ENCODE results near the gene TEX55.

Gene TEX55

GRCh38 chr3:119184796-119185570 is 39.0 kb downstream of the TEX55 start:
- peak; percentile 82 for DNase-seq (ENCODE audit: low read depth, low spot score)
- no peak overlapping the region for H3K4me3 ChIP-seq (ENCODE audit: low read depth, low read length)
- POLR2A ChIA-PET, result interaction anchor here (1.6 kb wide), 1 partner anchor 56 kb away, joined by 6 read pairs; the partner anchor contains the start of gene B4GALT4
- CTCF ChIA-PET, result interaction anchor here (1.1 kb wide), 1 partner anchor 56 kb away, joined by 3 read pairs; no protein-coding TSS in a partner anchor
- no peak for TF ChIP-seq CTCF (IDR thresholded peaks at IDR 0.05; ENCODE audit: insufficient read depth, low read length, missing control alignments)

- DNase-seq (ENCODE audit: low read depth, low spot score), result no peak
Measured at GRCh38 chr3:119187266-119187665, 41.3 kb downstream of the TEX55 start.

GRCh38 chr3:119191800-119192199 is 45.8 kb downstream of the TEX55 start:
- H3K4me3 ChIP-seq (ENCODE audit: low read depth, low read length), result no peak overlapping the region
- no peak for DNase-seq (ENCODE audit: low read depth, low spot score)
- ChIA-PET CTCF (interaction anchor here (0.7 kb wide), 1 partner anchor 26 kb away, joined by 3 read pairs; no protein-coding TSS in a partner anchor), POLR2A (no interaction called here)
- TF ChIP-seq CTCF (IDR thresholded peaks at IDR 0.05; ENCODE audit: insufficient read depth, low read length, missing control alignments), result no peak

More at GRCh38 chr3:119187266-119187665, 41.3 kb downstream of the TEX55 start:
- CTCF ChIA-PET, result interaction anchor here (1.4 kb wide), 1 partner anchor 35 kb away, joined by 4 read pairs; no protein-coding TSS in a partner anchor
- no peak for TF ChIP-seq CTCF (IDR thresholded peaks at IDR 0.05; ENCODE audit: insufficient read depth, low read length, missing control alignments)
- H3K4me3 ChIP-seq (ENCODE audit: low read depth, low read length), result no peak overlapping the region
- POLR2A ChIA-PET, result no interaction called here

- POLR2A ChIA-PET, result no interaction called here
- CTCF ChIA-PET, result interaction anchor here (1.0 to 1.3 kb wide), 2 partner anchors 10 to 49 kb away, joined by 3 read pairs; partner anchors contain the start of gene TEX55
- H3K4me3 ChIP-seq (ENCODE audit: low read depth, low read length), result no peak overlapping the region
- TF ChIP-seq CTCF (IDR thresholded peaks at IDR 0.05; ENCODE audit: insufficient read depth, low read length, missing control alignments), result no peak
- DNase-seq (ENCODE audit: low read depth, low spot score), result peak; percentile 24
Measured at GRCh38 chr3:119194237-119195150, 48.5 kb downstream of the TEX55 start.

- no peak for TF ChIP-seq CTCF (IDR thresholded peaks at IDR 0.05; ENCODE audit: insufficient read depth, low read length, missing control alignments)
- CTCF ChIA-PET, result interaction anchor here (1.0 to 1.3 kb wide), 2 partner anchors 9 to 49 kb away, joined by 3 read pairs; partner anchors contain the start of gene TEX55
- no peak for DNase-seq (ENCODE audit: low read depth, low spot score)
- no peak overlapping the region for H3K4me3 ChIP-seq (ENCODE audit: low read depth, low read length)
- POLR2A ChIA-PET, result no interaction called here
Measured at GRCh38 chr3:119195151-119195476, 49.1 kb downstream of the TEX55 start.

GRCh38 chr3:119195911-119196310 is 49.9 kb downstream of the TEX55 start:
- no peak for TF ChIP-seq CTCF (IDR thresholded peaks at IDR 0.05; ENCODE audit: insufficient read depth, low read length, missing control alignments)
- ChIA-PET POLR2A (no interaction called here), CTCF (interaction anchor here (1.0 to 1.3 kb wide), 2 partner anchors 8 to 50 kb away, joined by 3 read pairs; partner anchors contain the start of gene TEX55)
- DNase-seq (ENCODE audit: low read depth, low spot score), result no peak
- H3K4me3 ChIP-seq (ENCODE audit: low read depth, low read length), result no peak overlapping the region
